Activated B cell treated with CpG ODN at 0.5 μM for 24 hours (primary cell): ENCODE measurements around the gene ZBTB40. TPM values are rescaled to one million over a fixed set of nuclear protein-coding genes. Genes with fewer than 3 reads are reported as not detected.

Source experiments
- ATAC-seq: fragments of 200-7000 bp; cut with Tn5 transposase; one replicate; pipeline ENCODE4 v1.10.0; 2021; ENCODE audit warnings: low read depth, mild to moderate bottlenecking, moderate library complexity
- CTCF ChIA-PET: fragments of 350-600 bp; sonication (Branson Sonifier 250); formaldehyde crosslinking; loops from one replicate; lab custom pipeline; 2021; ENCODE audit warnings: antibody characterized with exemption; lab: Charles Lee
- POLR2A ChIA-PET: fragments of 350-600 bp; sonication (Branson Sonifier 250); formaldehyde crosslinking; loops from one replicate; lab custom pipeline; 2021; ENCODE audit warnings: antibody characterized with exemption; lab: Charles Lee
- DNase-seq: peaks from one replicate; pipeline ENCODE4 v3.0.0; 2022
- H3K27ac Mint-ChIP-seq: one replicate; pipeline ENCODE4 v1.8.0; 2020; ENCODE audit warnings: mixed read lengths
- H3K27me3 Mint-ChIP-seq: one replicate; pipeline ENCODE4 v1.8.0; 2021; ENCODE audit warnings: mixed read lengths
- H3K36me3 Mint-ChIP-seq: one replicate; pipeline ENCODE4 v1.8.0; 2021; ENCODE audit warnings: low read depth, mixed read lengths
- H3K4me1 Mint-ChIP-seq: one replicate; pipeline ENCODE4 v1.8.0; 2021; ENCODE audit warnings: mixed read lengths
- H3K4me3 Mint-ChIP-seq: one replicate; pipeline ENCODE4 v1.8.0; 2020; ENCODE audit warnings: mild to moderate bottlenecking, mixed read lengths
- H3K9me3 Mint-ChIP-seq: one replicate; pipeline ENCODE4 v1.8.0; 2020; ENCODE audit warnings: mixed read lengths
- CTCF ChIP-seq: fragments of 200-600 bp; IDR thresholded peaks from one replicate; pipeline ENCODE4 v1.8.0; 2022; ENCODE audit warnings: antibody characterized with exemption, mild to moderate bottlenecking
- intact Hi-C: fragments of 100-400 bp; cut with micrococcal nuclease; formaldehyde crosslinking; loops from one replicate; pipeline ENCODE4 v1.15.1; 2024
- total RNA-seq: library from RNA; stranded (reverse); gene quantifications from 2 replicates; pipeline ENCODE4 v1.2.3, GENCODE V29; 2022

The ZBTB40 gene
- total RNA-seq, 1 donor from 2014 or later, result 36.2 TPM

- CTCF ChIA-PET, result no interaction called here
- H3K4me3 Mint-ChIP-seq, result no peak overlapping the region
- POLR2A ChIA-PET, result no interaction called here
- H3K4me1 Mint-ChIP-seq, result peaks cover 8% of the 10 kb centered on the region
- H3K36me3 Mint-ChIP-seq, result peaks cover 16% of the 10 kb centered on the region
- ATAC-seq (no peak), DNase-seq (no peak)
- no peak for TF ChIP-seq CTCF
- no peaks in the 10 kb centered on the region for H3K27me3 Mint-ChIP-seq
- H3K9me3 Mint-ChIP-seq, result no peaks in the 10 kb centered on the region
- intact Hi-C loops, result no loop called here
- H3K27ac Mint-ChIP-seq, result no peak overlapping the region
Observed at GRCh38 chr1:22537441-22538139, 85.9 kb downstream of the ZBTB40 start.

- Mint-ChIP-seq H3K27me3 (peaks cover 5% of the 10 kb centered on the region), H3K36me3 (peaks cover 6% of the 10 kb centered on the region), H3K4me3 (no peak overlapping the region), H3K27ac (no peak overlapping the region), H3K4me1 (peaks cover 8% of the 10 kb centered on the region), H3K9me3 (no peaks in the 10 kb centered on the region)
- intact Hi-C loops, result no loop called here
- ChIA-PET CTCF (no interaction called here), POLR2A (no interaction called here)
- DNase-seq, result no peak
- no peak for ATAC-seq
- TF ChIP-seq CTCF, result no peak
Observed at GRCh38 chr1:22539510-22540118, 88.0 kb downstream of the ZBTB40 start.

- no peak overlapping the region for H3K27ac Mint-ChIP-seq
- no peak overlapping the region for H3K4me3 Mint-ChIP-seq
- DNase-seq (no peak), ATAC-seq (no peak)
- intact Hi-C loops, result no loop called here
- H3K36me3 Mint-ChIP-seq, result peaks cover 3% of the 10 kb centered on the region
- peaks cover 8% of the 10 kb centered on the region for H3K4me1 Mint-ChIP-seq
- H3K9me3 Mint-ChIP-seq, result no peaks in the 10 kb centered on the region
- TF ChIP-seq CTCF, result no peak
- ChIA-PET POLR2A (no interaction called here), CTCF (no interaction called here)
- H3K27me3 Mint-ChIP-seq, result peaks cover 5% of the 10 kb centered on the region
Observed at GRCh38 chr1:22540337-22540736, 88.7 kb downstream of the ZBTB40 start.

- Mint-ChIP-seq H3K27ac (no peak overlapping the region), H3K4me1 (peaks cover 8% of the 10 kb centered on the region), H3K27me3 (peaks cover 8% of the 10 kb centered on the region), H3K4me3 (no peak overlapping the region), H3K9me3 (no peaks in the 10 kb centered on the region), H3K36me3 (no peaks in the 10 kb centered on the region)
- intact Hi-C loops, result no loop called here
- DNase-seq (no peak), ATAC-seq (no peak)
- ChIA-PET POLR2A (no interaction called here), CTCF (no interaction called here)
- no peak for TF ChIP-seq CTCF
Observed at GRCh38 chr1:22542886-22543285, 91.2 kb downstream of the ZBTB40 start.

GRCh38 chr1:22543679-22544078 lies 92.0 kb downstream of the ZBTB40 start:
- ATAC-seq (no peak), DNase-seq (no peak)
- no peaks in the 10 kb centered on the region for H3K9me3 Mint-ChIP-seq
- no peak overlapping the region for H3K27ac Mint-ChIP-seq
- H3K4me3 Mint-ChIP-seq, result no peak overlapping the region
- peaks cover 10% of the 10 kb centered on the region for H3K27me3 Mint-ChIP-seq
- intact Hi-C loops, result no loop called here
- no peaks in the 10 kb centered on the region for H3K36me3 Mint-ChIP-seq
- no peak for TF ChIP-seq CTCF
- POLR2A ChIA-PET, result no interaction called here
- peaks cover 8% of the 10 kb centered on the region for H3K4me1 Mint-ChIP-seq
- CTCF ChIA-PET, result no interaction called here
